CD14-positive monocyte (primary cell): Measurements from ENCODE around the gene CTPS1. TPM values are rescaled to one million over a fixed set of nuclear protein-coding genes. Genes with fewer than 3 reads are reported as not detected.

Experiments used
- DNase-seq, 3 donors: peaks; one replicate each; pipeline ENCODE4 v3.0.0-alpha.2; 2011 to 2022
- H2AFZ ChIP-seq: 2 replicates; pipeline ENCODE4 v1.6.0; 2012; ENCODE audit warnings: mild to moderate bottlenecking, low read depth, low read length, inconsistent platforms; ENCODE audit not compliant: insufficient read depth, poor library complexity, severe bottlenecking
- H3K27ac ChIP-seq, 2 donors: 1 replicate in 1 of 2; 2 replicates in 1 of 2; pipeline ENCODE4 v1.5.1; 2012 to 2013; ENCODE audit warnings: low read length in 2 of 2, control low read depth in 1 of 2, inconsistent platforms in 1 of 2, low read depth in 1 of 2, mild to moderate bottlenecking in 1 of 2
- H3K27me3 ChIP-seq, 2 donors: one replicate each; pipeline versions ENCODE4 v1.6.0 to v1.6.1; 2011 to 2013; ENCODE audit warnings: low read length in 2 of 2; ENCODE audit not compliant: control insufficient read depth in 2 of 2, insufficient read depth in 2 of 2
- H3K36me3 ChIP-seq, 2 donors: replicated peaks in 1 of 2; 1 replicate in 1 of 2; 2 replicates in 1 of 2; pipeline versions ENCODE4 v1.5.1 to v1.6.1; 2012 to 2013; ENCODE audit warnings: low read length in 2 of 2, control low read depth in 1 of 2, inconsistent platforms in 1 of 2, mild to moderate bottlenecking in 1 of 2; ENCODE audit not compliant: insufficient read depth in 2 of 2, control insufficient read depth in 1 of 2
- H3K4me1 ChIP-seq, 2 donors: 1 replicate in 1 of 2; 2 replicates in 1 of 2; pipeline versions ENCODE4 v1.5.1 to v1.6.1; 2012 to 2013; ENCODE audit warnings: low read length in 2 of 2, control low read depth in 1 of 2, inconsistent platforms in 1 of 2, mild to moderate bottlenecking in 1 of 2, moderate library complexity in 1 of 2; ENCODE audit not compliant: insufficient read depth in 2 of 2, control insufficient read depth in 1 of 2
- H3K4me2 ChIP-seq: replicated peaks from 2 replicates; pipeline ENCODE3; 2012; ENCODE audit warnings: low read length, moderate library complexity, mild to moderate bottlenecking; ENCODE audit not compliant: poor library complexity, severe bottlenecking; ENCODE audit errors: extremely low read depth
- H3K4me3 ChIP-seq, 3 experiments: fragments of 200-600 bp in 1 of 3; sonication (generic) in 1 of 3; replicated peaks in 1 of 3; 1 replicate in 2 of 3; 2 replicates in 1 of 3; pipeline ENCODE4 v1.5.1; 2011 to 2013; ENCODE audit warnings: low read length in 3 of 3, mild to moderate bottlenecking in 3 of 3, control low read depth in 2 of 3, low read depth in 2 of 3, inconsistent platforms in 1 of 3, moderate library complexity in 1 of 3
- H3K79me2 ChIP-seq: 2 replicates; pipeline ENCODE4 v1.6.0; 2012; ENCODE audit warnings: mild to moderate bottlenecking, control low read depth, inconsistent platforms, low read length, moderate library complexity; ENCODE audit not compliant: insufficient read depth
- H3K9ac ChIP-seq: 2 replicates; pipeline ENCODE4 v1.6.0; 2017; ENCODE audit warnings: low read length, mild to moderate bottlenecking; ENCODE audit not compliant: insufficient read depth, poor library complexity, severe bottlenecking
- H3K9me3 ChIP-seq, 2 donors: replicated peaks in 1 of 2; 1 replicate in 1 of 2; 2 replicates in 1 of 2; pipeline versions ENCODE4 v1.5.1 to v1.6.1; 2012 to 2013; ENCODE audit warnings: low read length in 2 of 2, control low read depth in 1 of 2; ENCODE audit not compliant: control insufficient read depth in 1 of 2, insufficient read depth in 1 of 2
- H4K20me1 ChIP-seq: 2 replicates; pipeline ENCODE4 v1.6.0; 2012; ENCODE audit warnings: mild to moderate bottlenecking, low read length, control low read depth, moderate library complexity; ENCODE audit not compliant: insufficient read depth
- H3K27ac Mint-ChIP-seq, 7 donors: one replicate each; pipeline ENCODE4 v1.8.0; 2020; ENCODE audit warnings: mild to moderate bottlenecking in 7 of 7, mixed read lengths in 7 of 7, moderate library complexity in 6 of 7, inconsistent platforms in 2 of 7
- H3K27me3 Mint-ChIP-seq, 3 donors: one replicate each; pipeline ENCODE4 v1.8.0; 2021 to 2022; ENCODE audit warnings: low read depth in 3 of 3, mild to moderate bottlenecking in 3 of 3, mixed read lengths in 3 of 3, moderate library complexity in 3 of 3, inconsistent platforms in 1 of 3
- H3K36me3 Mint-ChIP-seq, 2 donors: one replicate each; pipeline ENCODE4 v1.8.0; 2020; ENCODE audit warnings: mixed read lengths in 2 of 2, inconsistent platforms in 1 of 2, mild to moderate bottlenecking in 1 of 2
- H3K4me1 Mint-ChIP-seq: one replicate; pipeline ENCODE4 v1.8.0; 2020; ENCODE audit warnings: mild to moderate bottlenecking, mixed read lengths
- H3K4me3 Mint-ChIP-seq, 2 donors: one replicate each; pipeline ENCODE4 v1.8.0; 2020; ENCODE audit warnings: mild to moderate bottlenecking in 2 of 2, mixed read lengths in 2 of 2, moderate library complexity in 1 of 2
- H3K9me3 Mint-ChIP-seq, 7 donors: one replicate each; pipeline ENCODE4 v1.8.0; 2020 to 2022; ENCODE audit warnings: mixed read lengths in 7 of 7, mild to moderate bottlenecking in 6 of 7, moderate library complexity in 6 of 7, inconsistent platforms in 2 of 7
- CTCF ChIP-seq: fragments of 200-600 bp; IDR thresholded peaks from one replicate; pipeline ENCODE4 v1.8.0; 2022; ENCODE audit warnings: antibody characterized with exemption, mild to moderate bottlenecking
- WGBS: methylation state at CpG from one replicate; pipeline ENCODE4 v1.1.5; 2013; ENCODE audit warnings: missing lambda C conversion rate; ENCODE audit not compliant: insufficient coverage; 5-methylcytosine and 5-hydroxymethylcytosine counted together
- intact Hi-C, 2 donors: fragments of 100-400 bp; cut with micrococcal nuclease; formaldehyde crosslinking; loops; one replicate each; pipeline versions ENCODE4 v1.15.0 to v1.15.1; 2023
- polyA plus RNA-seq, 3 donors: library from polyadenylated mRNA; depleted of rRNA in 1 of 3; unstranded in 2 of 3; stranded (reverse) in 1 of 3; fragments of 300-500 nt in 2 of 3; fragments of >200 nt in 1 of 3; fragmentation: Illumina TruSeq in 2 of 3; gene quantifications; 1 replicate in 2 of 3; 2 replicates in 1 of 3; pipeline ENCODE4 v1.2.3, GENCODE V29; 2012 to 2021

Gene CTPS1
- polyA plus RNA-seq, 3 donors: 5.3 to 8.6 (median 6.0) TPM

DNA sequence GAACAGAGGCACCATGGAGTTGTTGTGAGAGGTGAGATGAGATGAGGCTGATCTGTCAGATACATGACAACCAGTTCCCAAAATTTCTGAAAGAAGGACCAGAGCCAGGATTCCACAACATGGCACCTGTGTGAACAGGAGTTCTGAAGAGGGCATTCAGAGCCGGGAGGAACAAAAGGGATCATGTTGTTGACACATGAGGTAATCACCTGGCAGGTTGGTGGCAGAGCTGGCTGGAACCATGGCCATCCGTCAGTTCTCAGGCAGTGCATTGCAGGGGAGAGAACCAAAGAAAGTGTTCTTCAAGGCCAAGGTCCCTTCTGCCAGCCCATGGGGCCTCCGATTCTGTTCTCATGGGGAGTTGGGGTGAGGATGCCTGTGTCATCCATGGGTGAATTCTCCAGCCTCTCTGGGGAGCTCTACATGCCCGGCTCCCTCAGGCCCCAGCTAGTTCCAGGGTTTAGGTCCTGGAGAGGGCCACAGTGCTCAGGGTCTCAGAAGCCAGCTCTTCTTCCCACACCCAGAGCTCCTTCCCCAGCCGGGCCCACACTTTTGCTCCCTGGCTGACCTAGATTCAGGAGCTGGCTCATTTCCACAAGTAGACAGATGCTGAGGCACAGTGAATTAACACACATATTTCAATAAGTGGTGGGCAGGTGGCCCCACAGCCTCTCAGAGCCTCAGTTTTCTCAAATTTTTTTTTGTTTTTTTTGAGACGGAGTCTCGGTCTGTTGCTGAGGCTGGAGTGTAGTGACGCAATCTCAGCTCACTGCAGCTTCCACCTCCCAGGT lies 49.1 kb upstream of the CTPS1 start:
- H3K4me1 Mint-ChIP-seq: peaks cover 11% of the 10 kb centered on the region
- Histone ChIP-seq H3K79me2 (no peaks in the 10 kb centered on the region), H3K4me3 (no peak overlapping the region), H3K9ac (no peak overlapping the region), H3K36me3 (no peaks in the 10 kb centered on the region), H3K4me2 (no peak overlapping the region), H3K27me3 (no peaks in the 10 kb centered on the region), H3K4me1 (peaks cover 0 to 5% of the 10 kb centered on the region in 2 donors), H3K27ac (no peak overlapping the region), H4K20me1 (no peaks in the 10 kb centered on the region), H2AFZ (no peak overlapping the region), H3K9me3 (no peaks in the 10 kb centered on the region)
- no peak for DNase-seq
- intact Hi-C loops: no loop called here
- TF ChIP-seq CTCF: no peak
- H3K4me3 Mint-ChIP-seq: no peak overlapping the region
- 100% methylated on average over 4 of the region's 8 CpGs for WGBS
- no peak overlapping the region for H3K27ac Mint-ChIP-seq
- H3K27me3 Mint-ChIP-seq: peaks cover 0 to 9% (median 3%) of the 10 kb centered on the region in 3 donors
- H3K9me3 Mint-ChIP-seq: peaks cover 0 to 5% (median 0%) of the 10 kb centered on the region in 7 donors
- H3K36me3 Mint-ChIP-seq: no peaks in the 10 kb centered on the region

GRCh38 chr1:40931601-40932000 lies 47.9 kb upstream of the CTPS1 start:
- Histone ChIP-seq H3K4me2 (no peak overlapping the region), H3K4me1 (peaks cover 5 to 11% of the 10 kb centered on the region in 2 donors), H3K27me3 (no peaks in the 10 kb centered on the region), H2AFZ (no peak overlapping the region), H3K4me3 (no peak overlapping the region), H3K79me2 (no peaks in the 10 kb centered on the region), H3K9me3 (no peaks in the 10 kb centered on the region), H4K20me1 (no peaks in the 10 kb centered on the region), H3K36me3 (no peaks in the 10 kb centered on the region), H3K9ac (no peak overlapping the region), H3K27ac (no peak overlapping the region)
- Mint-ChIP-seq H3K4me3 (no peak overlapping the region), H3K36me3 (no peaks in the 10 kb centered on the region), H3K27ac (no peak overlapping the region), H3K27me3 (peaks cover 0 to 9% (median 1%) of the 10 kb centered on the region in 3 donors), H3K9me3 (peaks cover 0 to 5% (median 0%) of the 10 kb centered on the region in 7 donors), H3K4me1 (peaks cover 12% of the 10 kb centered on the region)
- no peak for TF ChIP-seq CTCF
- intact Hi-C loops: no loop called here
- no peak for DNase-seq
- WGBS: 100% methylated on average over 2 of the region's 5 CpGs
